ENCODE measurements around the gene TBXA2R.
"Not testable (repeated sequence)": the region's sequence is repeated elsewhere in the genome, so short reads cannot be mapped to it uniquely, and the experiment has no call there.

TBXA2R gene

DNA sequence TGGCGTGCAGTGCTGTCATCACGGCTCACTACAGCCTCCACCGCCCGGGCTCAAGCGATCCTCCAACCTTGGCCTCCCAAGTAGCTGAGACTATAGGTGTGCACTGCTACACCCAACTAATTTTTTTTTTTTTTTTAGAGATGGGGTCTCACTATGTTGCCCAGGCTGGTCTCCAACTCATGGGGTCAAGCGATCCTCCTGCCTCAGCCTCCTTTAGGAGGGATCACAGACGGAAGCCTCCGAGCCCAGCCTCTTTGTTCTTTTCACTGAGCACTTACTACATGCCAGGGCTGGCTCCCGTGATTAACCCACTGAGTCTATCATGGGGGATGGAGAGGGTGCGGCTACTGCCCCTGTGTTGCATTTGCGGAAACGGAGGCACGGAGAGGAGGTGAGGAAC, 32.8 kb upstream of the TBXA2R start:
- DNase-seq (ENCODE audit: low read depth in 2 of 2) = no peak

DNA sequence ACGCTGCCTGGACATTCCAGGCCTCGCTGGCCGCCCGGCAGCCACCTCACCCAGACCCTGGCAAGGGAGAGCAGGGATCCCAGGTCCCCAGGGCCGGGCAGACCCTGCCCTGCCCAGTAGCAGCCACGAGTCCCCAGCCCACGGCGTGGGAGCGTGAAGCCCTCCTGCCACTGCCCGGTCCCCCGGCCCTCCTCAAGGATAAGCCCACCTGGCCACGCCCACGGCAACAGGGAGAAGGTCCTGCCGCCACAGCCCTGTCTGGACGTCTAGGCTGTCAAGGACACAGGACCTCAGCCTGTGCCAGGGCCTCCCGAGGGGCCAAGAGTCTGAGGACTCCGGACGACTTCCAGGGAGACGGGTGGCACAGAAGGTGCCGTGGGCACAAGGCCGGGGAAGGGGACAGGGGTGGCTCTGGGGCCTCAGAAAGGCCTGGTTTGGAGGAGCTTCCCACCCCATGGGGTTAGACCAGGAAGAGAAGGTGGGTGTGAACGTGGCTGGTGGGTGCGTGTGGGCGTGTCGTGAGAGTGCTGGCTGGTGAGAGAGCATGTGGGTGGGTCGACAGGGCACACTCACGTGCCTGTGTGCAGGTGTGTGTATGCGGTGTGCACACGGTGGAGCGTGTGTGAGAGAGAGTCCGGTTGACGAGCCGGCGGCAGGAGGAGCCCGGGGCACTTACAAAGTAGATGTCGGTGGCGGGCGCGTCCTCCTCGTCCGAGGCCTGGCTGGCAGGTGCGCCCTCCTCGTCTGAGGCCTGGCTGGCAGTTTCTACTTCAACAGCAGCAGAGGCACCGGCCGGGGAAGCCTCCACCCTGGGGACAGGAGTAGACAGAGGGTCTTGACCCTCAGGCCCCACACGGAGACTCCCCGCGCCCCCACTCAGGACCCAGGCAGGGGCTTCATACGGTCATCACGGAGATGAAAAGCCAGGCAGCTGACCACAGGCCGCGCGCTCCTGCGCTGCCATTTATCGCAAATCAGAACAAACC, 31.8 kb upstream of the TBXA2R start:
- DNase-seq (ENCODE audit: low read depth in 2 of 2) = no peak

DNA sequence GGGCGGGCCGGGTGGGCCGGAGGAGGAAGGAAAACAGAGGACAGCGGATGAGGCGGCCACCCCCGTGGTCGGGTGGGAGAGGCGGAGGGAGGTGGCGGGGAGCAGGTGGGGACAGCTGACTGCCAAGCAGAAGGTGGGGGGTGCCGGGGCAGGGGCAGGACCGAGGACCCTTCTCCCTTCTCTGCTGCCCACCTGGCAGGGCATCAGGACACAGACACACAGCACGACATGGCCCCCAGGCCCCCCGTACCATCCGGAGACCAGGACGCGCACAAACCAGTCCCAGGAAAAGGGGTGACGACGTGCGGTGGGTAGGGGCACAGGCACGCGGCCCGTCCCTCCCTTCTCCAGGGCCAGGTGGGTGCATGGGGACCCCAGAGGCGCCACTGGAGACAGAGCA, 30.9 kb upstream of the TBXA2R start:
- DNase-seq (ENCODE audit: low read depth in 2 of 2) = no peak

DNA sequence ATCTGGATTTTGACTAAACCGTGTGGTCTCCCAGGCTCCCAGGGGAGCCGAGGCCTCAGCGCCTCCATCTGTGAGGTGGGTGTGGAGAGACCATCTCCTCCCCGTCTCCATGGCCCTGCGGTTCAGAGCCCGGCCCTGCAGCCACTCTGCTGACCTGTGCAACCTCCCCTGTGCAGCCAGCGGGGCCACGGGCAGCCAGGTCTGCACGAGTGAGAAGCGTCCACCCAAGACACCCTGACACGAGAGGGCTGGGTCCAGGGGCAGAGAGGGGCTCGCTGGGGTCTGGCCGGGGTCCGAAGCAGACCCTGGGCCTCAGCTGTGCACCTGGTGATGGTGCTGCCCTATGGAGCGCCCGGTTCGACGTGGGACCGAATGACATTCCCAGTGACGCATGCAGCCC, 30.3 kb upstream of the TBXA2R start:
- DNase-seq (ENCODE audit: low read depth in 2 of 2) = no peak

DNA sequence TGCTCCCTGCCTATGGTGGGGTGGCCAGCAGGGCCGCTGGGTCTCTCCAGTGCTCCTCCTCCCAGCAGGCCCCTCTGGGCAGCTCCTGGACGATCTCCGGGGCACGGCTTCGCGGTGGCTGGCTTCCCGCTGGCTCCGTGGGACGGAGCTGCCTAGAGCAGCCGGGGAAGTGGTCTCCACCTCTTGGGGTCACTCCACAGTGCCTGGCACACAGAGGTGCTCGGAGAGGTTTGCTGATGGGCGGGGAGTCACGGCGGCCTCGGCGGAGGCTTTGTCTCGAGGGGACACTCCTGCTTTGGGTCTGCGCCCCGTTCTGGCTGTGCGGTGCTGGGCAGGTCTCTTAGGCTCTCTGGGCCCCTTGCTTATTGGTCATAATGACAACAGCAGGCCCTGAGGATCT, 29.8 kb upstream of the TBXA2R start:
- DNase-seq (ENCODE audit: low read depth in 2 of 2) = no peak

DNA sequence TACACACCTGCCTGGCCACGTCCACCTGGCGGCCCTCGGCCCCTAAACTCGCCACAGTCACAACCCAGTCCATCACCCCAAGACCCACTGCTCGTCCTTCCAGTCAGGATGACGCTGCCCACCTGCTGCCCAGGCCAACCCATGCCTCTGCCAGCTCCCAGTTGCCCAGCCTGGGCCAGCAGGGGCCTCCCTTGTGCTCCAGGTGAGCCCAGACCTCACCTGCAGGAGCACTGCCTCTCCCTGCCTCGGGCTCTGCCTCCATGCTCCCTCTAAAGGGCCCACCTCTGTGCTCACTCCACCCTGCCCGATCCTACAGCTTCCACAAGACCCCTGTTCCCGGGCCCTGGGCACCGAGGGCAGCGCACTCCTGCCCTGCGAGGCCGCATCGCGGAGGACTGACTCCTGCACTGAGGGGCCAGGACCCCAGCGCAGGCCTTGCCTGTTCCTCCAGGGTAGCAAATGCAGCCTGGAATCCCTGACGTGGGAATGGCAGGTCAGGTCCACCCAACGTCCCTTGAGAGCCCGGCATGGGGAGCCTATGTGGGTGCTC, 27.9 kb upstream of the TBXA2R start:
- no peak for DNase-seq (ENCODE audit: low read depth in 2 of 2)

DNA sequence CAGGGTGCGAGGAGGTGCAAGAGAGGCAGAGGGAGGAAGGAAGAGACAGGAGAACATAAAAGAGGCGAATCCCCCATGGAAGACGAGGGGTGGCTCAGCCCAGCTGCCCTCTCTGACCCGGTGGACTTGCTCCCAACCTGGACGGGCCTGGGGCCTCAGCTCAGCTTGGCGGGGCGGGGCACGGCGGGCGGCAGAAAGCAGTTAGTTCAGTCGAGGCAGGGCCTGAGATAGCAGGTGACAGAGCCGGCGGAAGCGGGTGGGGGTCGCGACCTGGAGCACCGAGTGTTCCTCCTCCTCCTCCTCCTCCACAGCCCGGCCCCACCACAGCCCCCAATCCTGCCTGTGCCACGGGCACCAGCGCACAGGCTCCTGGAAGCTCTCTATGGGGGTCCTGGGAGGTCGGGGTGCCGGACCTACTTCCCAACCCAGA, 26.9 kb upstream of the TBXA2R start:
- no peak for DNase-seq (ENCODE audit: low read depth in 2 of 2)

DNA sequence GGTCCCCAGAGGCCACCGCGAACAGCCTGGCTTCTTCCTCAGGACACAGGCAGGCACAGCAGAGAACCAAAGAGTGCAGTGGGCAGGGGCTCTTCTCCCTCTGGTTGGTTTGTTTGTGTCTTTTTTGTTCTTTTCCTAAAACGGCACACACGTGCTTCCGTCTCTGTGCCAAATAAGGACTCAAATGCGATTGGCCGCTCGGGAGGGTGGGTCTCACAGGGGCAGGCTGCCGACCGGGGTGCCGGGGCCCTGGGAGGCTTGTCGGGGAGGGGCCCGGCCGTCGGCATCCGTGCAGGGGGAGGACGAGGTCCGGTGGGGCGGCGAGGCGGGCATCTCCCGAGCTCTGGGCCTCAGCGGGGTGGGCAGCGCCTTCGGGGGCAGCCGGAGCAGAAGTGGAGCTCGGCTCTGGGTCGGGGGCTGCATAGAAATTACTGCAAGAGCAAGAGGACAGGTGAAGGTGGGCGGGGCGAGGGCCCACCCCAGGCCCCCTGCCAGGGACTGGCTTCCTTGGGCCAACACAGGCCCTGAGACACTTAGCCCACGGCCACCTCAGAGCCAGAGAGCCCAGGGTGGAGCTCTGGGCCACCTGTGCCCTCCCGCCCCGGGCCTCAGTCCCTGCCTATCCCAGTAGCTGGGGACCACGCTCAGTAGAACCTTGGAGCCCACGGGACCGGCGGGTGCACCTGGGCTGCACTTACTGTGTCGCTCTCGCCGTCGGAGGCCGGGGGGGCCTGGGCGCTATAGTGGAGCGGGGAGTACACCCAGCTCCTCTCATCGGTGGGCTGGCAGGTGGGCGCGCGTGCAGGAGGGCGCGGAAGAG, 26.3 kb upstream of the TBXA2R start:
- DNase-seq (ENCODE audit: low read depth in 2 of 2) = no peak

DNA sequence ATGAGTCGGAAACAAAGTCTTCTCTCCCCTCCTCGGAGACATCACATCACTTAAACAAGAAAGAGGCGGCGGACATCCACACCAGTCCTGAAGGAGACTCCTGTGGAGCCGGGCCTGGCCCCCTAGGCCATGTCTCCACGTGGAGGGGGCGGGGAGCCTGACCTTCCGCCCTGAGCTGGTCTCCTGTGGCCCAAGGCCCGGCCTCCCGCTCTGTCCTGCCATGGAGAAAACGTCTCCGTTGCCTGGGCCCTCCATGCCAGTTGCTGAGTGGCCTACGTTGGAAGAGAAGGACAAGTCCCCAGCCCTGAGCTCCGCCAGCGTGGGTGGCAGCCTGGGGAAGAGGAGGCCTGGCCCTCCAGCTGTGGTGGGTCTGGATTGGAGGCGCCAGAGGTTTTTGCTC, 25.4 kb upstream of the TBXA2R start:
- DNase-seq (ENCODE audit: low read depth in 2 of 2) = no peak

DNA sequence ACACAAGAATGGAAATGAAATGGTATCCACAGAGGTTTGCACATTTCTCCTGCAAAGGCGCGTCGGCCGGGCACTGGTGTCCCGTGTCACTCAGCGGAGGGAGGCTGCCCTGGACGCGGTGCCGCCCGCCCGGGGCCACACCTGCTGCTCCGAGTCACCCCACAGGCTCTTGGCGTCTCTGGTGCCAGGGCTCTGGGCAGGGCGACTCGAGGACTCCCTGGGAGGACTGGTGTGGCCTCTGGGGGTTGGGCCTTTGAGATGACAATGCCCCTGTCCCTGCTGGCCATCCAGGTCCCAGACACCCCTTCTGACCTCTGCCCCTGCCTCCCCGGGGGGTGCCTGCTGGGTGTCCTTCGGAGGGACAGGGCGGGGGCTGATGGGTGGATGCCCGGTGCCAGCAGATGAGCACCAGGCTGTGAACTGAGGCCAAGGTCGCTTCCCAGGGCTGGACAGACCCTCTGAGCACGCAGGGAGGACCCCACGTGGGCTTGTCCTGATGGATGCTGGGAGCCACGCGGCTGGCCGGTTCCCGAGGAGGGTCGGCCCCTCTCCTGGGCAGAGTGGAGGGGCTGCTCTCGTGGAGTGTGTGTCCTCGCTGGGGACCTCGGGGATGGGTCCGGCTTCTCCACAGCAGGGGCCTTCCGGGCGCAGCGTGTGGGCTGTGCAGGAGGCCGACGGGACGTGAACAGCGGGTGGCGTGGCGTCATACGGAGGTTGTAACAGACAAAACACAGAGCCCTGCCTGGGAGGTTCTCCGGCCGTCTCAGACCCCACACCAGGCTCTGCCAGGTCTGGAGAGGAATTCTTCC, 24.6 kb upstream of the TBXA2R start:
- DNase-seq (ENCODE audit: low read depth in 2 of 2) = no peak

DNA sequence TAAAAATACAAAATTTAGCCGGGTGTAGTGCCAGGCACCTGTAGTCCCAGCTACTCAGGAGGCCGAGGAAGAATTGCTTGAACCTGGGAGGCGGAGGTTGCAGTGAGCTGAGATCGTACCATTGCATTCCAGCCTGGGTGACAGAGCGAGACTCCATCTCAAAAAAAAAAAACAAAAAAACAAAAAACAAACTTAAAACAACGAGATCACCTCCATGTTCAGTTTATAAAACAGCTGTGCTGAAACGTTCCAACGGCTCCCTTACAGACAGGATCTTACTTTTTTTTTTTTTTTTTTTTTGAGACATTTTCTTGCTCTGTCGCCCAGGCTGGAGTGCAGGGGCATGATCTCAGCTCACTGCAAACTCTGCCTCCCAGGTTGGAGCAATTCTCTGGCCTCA, 22.1 kb upstream of the TBXA2R start:
- DNase-seq (ENCODE audit: low read depth in 2 of 2) = not testable (repeated sequence)

DNA sequence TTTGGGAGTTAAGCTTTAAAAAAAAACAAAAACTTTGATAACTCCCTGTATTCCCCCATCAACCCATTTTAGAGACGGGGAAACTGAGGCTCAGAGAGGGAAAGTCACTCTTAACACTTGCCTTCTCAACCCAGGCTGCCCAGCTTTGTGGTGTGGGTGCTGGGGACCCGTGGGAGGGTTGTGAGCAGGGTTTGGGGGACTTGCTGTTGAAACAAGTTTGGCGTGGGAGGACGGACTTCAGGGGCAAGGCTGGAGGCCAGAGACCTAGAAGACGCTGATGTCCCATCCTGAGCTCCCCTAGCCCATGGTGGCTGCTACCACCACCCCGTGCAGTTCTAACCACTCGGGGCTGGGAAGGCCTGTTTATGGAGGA, 20.7 kb upstream of the TBXA2R start:
- no peak for DNase-seq (ENCODE audit: low read depth in 2 of 2)

DNA sequence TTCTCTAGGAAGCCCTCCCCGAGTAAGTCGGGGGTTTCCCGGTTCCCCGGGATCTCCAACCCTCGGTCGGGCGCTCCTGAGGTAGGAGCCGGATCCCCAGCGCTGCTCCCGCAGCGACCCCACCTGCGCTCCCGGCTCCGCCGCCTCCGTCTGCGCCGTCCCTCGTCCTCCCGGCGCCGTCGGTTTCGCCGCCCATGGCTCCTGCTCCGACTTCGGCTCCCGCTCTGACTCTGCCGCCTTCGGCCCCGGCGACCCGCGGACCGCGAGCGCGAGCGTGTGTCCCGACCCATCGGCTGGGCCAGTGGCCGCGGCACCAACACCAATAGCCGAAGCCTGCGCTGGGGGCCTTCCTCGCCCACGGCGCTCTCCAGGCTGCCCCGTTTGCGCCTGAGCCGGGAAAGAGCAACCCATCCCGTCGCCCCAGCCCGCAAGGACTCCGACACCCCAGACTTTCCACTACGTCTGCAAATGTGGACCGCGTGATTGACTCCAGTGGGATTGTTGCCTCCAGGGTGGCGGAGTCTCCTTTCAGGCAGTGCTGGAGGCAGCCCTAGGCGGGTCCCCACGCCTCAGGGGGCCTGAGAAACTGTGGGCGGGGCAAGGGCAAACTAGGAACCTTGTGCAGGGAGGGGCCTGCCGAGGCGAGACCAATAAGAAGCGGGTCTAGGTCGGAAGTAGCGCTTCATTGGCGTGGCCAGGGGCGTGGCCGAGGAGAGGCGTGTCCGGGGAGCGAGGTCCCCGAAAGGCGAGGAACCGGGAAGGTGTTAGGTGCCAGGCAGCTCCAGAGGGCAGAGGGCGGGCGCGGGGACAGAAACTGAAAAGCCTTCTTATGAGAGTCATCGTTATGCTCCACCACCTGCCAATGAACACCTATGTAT, 20.0 kb upstream of the TBXA2R start, which contains the start of gene CACTIN:
CACTIN (minus strand) TSS at position 318 of the 878 bp plus-strand sequence; CDS start at position 290, 28 bp downstream.
- DNase-seq (ENCODE audit: low read depth in 2 of 2) = peak; percentile 98

DNA sequence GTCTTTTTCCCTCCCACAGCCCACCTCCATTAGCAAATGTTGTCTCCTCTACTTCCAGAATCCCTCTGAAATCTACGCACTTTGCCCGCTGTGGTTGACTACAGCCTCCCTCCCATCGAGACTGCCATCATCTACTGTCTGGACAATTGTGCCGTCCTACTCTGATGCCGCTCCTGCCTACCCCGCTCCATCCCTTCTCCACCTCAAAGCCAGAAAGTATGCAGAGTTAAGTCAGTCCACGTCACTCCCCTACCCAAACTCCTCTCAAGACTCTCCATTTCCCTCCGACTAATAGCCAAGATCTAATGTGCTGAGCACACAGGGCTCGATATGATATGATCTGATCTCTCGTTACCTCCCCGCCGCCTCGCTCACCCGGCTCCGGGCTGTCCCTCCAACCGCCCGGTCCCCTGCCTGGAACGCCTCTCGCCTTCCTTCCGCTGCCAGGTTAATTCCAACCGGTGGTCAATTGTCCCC, 19.4 kb upstream of the TBXA2R start:
- no peak for DNase-seq (ENCODE audit: low read depth in 2 of 2)

DNA sequence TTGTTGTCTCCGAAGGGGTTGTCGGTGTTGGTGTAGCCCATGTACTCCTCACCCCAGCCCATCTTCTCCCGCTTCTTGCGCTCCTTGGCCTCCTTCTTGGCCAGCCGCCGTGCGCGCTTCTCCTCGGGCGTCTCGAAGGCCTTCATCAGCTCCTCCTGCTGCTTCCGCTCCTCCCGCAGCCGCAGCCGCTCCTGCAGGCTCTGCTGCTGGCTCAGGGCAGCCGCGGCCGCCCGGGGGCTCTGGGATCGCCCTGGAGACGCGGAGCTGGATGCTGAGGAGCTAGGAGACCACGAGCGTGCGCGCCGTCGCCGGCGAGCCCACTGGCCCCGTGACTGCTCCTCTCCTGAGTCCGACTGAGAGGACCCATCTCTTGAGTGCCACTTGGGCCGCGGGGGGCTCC, 17.0 kb upstream of the TBXA2R start:
- no peak for DNase-seq (ENCODE audit: low read depth in 2 of 2)

DNA sequence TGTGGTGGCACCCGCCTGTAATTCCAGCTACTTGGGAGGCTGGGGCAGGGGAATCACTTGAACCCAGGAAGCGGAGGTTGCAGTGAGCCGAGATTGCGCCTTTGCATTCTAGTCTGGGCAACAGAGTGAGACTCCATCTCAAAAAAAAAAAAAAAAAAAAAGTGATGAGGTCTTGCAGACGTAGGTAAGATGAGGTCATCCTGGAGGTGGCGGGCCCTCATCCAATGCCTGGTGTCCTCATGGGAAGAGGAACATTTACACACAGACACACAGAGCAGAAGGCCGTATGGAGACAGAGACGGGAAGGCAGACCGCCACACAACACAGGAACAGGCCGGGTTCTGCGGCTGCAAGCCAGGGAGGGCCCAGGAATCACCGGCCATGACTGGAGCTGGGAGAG, 15.5 kb upstream of the TBXA2R start:
- no peak for DNase-seq (ENCODE audit: low read depth in 2 of 2)

DNA sequence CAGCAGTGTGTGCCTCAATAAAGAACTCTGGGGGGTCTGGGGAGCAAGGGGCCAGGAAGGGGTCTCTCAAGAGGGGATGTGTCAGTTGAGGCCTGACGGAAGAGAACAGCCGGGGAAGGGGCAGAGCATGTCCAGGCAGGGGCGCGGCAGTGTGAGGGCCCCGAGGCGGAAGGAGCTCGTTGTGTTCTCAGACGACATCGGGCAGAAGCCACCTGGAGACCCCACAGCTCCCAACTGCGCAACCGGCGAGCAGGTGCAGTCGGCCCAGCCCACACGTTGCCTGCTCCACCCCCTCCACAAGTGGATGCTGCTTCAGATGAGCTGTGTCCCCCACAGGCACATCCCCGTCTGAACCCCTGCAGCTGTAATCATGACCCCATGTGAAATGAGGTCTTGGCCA, 15.0 kb upstream of the TBXA2R start:
- no peak for DNase-seq (ENCODE audit: low read depth in 2 of 2)

DNA sequence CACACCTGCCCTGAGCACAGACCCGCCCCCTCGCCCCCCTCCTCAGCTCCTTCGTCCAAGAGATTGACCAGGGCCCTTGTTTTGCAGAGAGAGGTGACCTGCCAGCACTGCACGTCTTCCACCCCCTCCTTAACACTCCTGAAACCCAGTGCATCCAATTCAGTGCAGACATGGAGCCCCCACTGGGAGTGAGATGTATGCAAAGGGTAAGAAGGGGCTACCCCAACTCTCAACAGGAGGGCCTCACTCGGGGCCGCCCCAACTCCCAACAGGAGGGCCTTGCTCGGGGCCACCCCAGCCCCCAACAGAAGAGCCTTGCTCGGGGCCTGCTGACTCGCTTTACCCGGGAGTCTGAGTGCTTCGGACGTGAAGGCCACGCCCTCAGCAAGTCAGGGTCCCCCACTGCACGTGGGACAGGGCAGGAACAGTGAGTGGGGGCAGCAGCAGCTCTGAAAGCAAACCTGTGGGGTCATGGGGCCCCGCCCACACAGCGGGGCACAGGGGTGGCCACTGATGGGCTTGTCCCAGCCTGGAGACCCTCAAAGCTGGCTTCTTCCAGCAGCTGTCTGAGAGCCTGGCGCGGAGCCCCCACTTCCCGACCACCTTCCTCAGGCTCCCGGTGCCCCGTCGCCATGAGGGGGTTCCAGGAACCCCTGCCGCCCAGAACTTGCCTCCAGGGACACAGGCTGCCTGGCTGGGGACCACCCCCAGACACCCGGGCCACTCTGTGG, 14.3 kb upstream of the TBXA2R start:
- no peak for DNase-seq (ENCODE audit: low read depth in 2 of 2)

DNA sequence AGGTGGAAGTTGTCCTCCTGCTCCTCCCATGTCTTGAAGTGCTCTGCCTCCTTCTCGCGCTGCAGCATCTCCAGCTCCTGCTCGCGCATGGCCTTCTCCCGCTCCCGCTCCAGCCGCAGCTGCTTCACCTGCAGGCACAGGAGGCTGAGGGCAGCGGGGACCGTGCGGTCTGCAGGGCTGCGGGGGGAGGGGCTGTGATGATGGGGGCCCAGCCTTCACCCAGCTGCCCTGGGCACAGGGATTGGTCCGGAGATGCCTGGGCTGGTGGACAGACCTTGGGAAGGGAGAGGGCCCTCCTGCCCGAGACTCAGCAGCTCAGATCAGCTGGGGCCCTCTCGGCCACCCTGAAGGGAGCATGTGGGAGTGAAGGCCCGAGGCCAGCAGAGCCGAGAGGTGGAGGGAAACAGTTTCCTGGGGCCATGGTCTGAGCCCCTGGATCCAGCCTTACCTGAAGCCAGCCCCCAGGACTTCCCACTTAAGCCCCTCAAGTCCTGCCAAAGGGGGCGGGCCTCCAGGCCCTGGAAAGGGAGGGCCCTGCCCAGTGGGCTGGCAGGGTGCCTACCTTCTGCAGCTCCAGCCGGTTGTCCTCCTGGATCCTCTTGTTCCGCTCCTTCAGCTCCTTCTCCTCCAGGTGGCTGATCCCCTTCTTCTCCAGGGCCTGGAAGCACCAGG, 13.6 kb upstream of the TBXA2R start:
- no peak for DNase-seq (ENCODE audit: low read depth in 2 of 2)

Data from stimulated activated CD4-positive, alpha-beta T cell treated with anti-CD3 and anti-CD28 coated beads, Interleukin-1b, Interleukin-23, amount 100 ng/mL, for 4 hours (primary cell).